Measurements from ENCODE around the gene SAMD10.

- TF ChIP-seq POLR2AphosphoS5 (IDR thresholded peaks at IDR 0.05; ENCODE audit: borderline replicate concordance, low read depth, low read length) = no peak
- no peak for TF ChIP-seq EZH2 (IDR thresholded peaks at IDR 0.05)
- TF ChIP-seq FOXP2 (optimal IDR thresholded peaks at IDR 0.05; ENCODE audit: control extremely low read depth, extremely low read length, insufficient read depth) = no peak
Measured at GRCh38 chr20:63982937-63983336, 3.5 kb upstream of the SAMD10 start.

All from SK-N-MC (cell line).